Measurements from ENCODE around the gene TP63. TPM values are rescaled to one million over a fixed set of nuclear protein-coding genes. Genes with fewer than 3 reads are reported as not detected.
"Not testable (repeated sequence)": the region's sequence is repeated elsewhere in the genome, so short reads cannot be mapped to it uniquely, and the experiment has no call there.

Gene TP63
- total RNA-seq, 2 donors from 2014 or later, result not detected

DNA sequence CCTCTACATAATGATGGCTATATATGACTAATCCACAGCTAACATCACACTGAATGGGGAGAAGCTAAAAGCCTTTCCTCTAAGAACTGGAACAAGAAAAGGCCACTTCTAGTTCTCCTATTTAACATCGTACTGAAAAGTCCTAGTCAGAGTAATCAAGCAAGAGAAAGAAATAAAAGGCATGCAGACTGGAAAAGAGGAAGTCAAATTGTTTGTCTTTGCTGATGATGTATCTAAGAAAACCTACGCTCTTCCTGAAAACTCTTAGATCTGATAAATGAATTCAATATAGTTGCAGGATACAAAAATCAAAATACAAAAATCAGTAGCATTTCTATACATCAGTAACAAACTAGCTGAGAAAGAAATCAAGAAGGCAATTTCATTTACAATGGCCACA lies 116.9 kb downstream of the TP63 start:
- Histone ChIP-seq H3K9me3 (ENCODE audit: control insufficient read depth, low read length) (peaks cover 22% of the 10 kb centered on the region), H3K27ac (ENCODE audit: low read depth, low read length) (no peak overlapping the region), H3K27me3 (ENCODE audit: control insufficient read depth, insufficient read depth, low read length, poor library complexity, severe bottlenecking) (no peaks in the 10 kb centered on the region), H3K36me3 (ENCODE audit: control insufficient read depth, insufficient read depth, low read length) (no peaks in the 10 kb centered on the region), H3K4me3 (ENCODE audit: low read length) (no peak overlapping the region), H3K4me1 (ENCODE audit: control insufficient read depth, insufficient read depth, low read length) (no peaks in the 10 kb centered on the region), H3K9ac (ENCODE audit: extremely low read depth, low read length, poor library complexity, severe bottlenecking) (no peak overlapping the region)
- no peaks in the 10 kb centered on the region for H3K27me3 Mint-ChIP-seq (ENCODE audit: insufficient read depth)
- WGBS, 2 experiments (ENCODE audit: insufficient coverage in 1 of 2, insufficient read length in 1 of 2), result 100% methylated on average over 1 to 2 of the region's 2 CpGs
- H3K4me1 Mint-ChIP-seq, result no peaks in the 10 kb centered on the region
- TF ChIP-seq, protein P1, sequence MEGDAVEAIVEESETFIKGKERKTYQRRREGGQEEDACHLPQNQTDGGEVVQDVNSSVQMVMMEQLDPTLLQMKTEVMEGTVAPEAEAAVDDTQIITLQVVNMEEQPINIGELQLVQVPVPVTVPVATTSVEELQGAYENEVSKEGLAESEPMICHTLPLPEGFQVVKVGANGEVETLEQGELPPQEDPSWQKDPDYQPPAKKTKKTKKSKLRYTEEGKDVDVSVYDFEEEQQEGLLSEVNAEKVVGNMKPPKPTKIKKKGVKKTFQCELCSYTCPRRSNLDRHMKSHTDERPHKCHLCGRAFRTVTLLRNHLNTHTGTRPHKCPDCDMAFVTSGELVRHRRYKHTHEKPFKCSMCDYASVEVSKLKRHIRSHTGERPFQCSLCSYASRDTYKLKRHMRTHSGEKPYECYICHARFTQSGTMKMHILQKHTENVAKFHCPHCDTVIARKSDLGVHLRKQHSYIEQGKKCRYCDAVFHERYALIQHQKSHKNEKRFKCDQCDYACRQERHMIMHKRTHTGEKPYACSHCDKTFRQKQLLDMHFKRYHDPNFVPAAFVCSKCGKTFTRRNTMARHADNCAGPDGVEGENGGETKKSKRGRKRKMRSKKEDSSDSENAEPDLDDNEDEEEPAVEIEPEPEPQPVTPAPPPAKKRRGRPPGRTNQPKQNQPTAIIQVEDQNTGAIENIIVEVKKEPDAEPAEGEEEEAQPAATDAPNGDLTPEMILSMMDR (conservative IDR thresholded peaks at IDR 0.05), result no peak
- H3K4me3 Mint-ChIP-seq, result no peak overlapping the region
- peaks cover 14% of the 10 kb centered on the region for H3K9me3 Mint-ChIP-seq
- DNase-seq, result no peak
- H3K36me3 Mint-ChIP-seq (ENCODE audit: low read depth), result no peaks in the 10 kb centered on the region
- H3K27ac Mint-ChIP-seq, result no peak overlapping the region

DNA sequence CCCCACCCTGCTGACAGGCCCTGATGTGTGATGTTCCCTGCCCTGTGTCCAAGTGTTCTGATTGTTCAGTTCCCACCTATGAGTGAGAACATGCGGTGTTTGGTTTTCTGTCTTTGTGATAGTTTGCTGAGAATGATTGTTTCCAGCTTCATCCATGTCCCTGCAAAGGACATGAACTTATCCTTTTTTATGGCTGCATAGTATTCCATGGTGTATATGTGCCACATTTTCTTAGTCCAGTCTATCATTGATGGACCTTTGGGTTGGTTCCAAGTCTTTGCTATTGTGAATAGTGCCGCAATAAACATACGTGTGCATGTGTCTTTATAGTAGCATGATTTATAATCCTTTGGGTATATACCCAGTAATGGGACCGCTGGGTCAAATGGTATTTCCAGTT lies 119.8 kb downstream of the TP63 start:
- not testable (repeated sequence) for H3K27me3 ChIP-seq (ENCODE audit: control insufficient read depth, insufficient read depth, low read length, poor library complexity, severe bottlenecking); H3K36me3 Mint-ChIP-seq (ENCODE audit: low read depth); H3K4me3 ChIP-seq (ENCODE audit: low read length); H3K27ac ChIP-seq (ENCODE audit: low read depth, low read length); H3K27me3 Mint-ChIP-seq (ENCODE audit: insufficient read depth); H3K9me3 ChIP-seq (ENCODE audit: control insufficient read depth, low read length); H3K36me3 ChIP-seq (ENCODE audit: control insufficient read depth, insufficient read depth, low read length); H3K4me1 Mint-ChIP-seq; H3K9me3 Mint-ChIP-seq; H3K4me1 ChIP-seq (ENCODE audit: control insufficient read depth, insufficient read depth, low read length); H3K4me3 Mint-ChIP-seq; DNase-seq; H3K27ac Mint-ChIP-seq; H3K9ac ChIP-seq (ENCODE audit: extremely low read depth, low read length, poor library complexity, severe bottlenecking)
- WGBS, 2 experiments (ENCODE audit: insufficient coverage in 1 of 2, insufficient read length in 1 of 2), result 95% methylated on average over 3 of the region's 4 CpGs; no CpG with 5 or more reads in 1 of the 2 experiments

DNA sequence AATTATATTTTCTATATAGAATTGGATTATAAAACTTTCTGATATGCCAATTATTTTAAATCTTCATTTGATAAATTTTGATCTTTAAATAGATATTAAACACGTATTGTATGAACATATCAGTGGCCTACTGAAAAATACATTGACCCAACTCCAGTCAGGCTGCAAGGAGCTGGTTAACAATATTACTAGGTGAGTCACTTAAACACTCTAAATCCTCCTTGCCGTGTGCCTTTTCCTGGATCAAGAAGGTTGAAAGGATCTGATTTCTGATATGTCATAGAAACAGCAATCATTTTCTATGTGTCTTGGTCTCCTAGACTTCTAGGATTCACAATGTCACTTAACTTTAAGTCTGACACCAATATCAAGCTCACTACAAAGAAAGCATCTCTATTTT lies 123.2 kb downstream of the TP63 start:
- no peaks in the 10 kb centered on the region for H3K4me1 ChIP-seq (ENCODE audit: control insufficient read depth, insufficient read depth, low read length)
- no peaks in the 10 kb centered on the region for H3K27me3 ChIP-seq (ENCODE audit: control insufficient read depth, insufficient read depth, low read length, poor library complexity, severe bottlenecking)
- H3K36me3 ChIP-seq (ENCODE audit: control insufficient read depth, insufficient read depth, low read length), result no peaks in the 10 kb centered on the region
- no peak for DNase-seq
- no peak overlapping the region for H3K4me3 ChIP-seq (ENCODE audit: low read length)
- H3K27ac ChIP-seq (ENCODE audit: low read depth, low read length), result no peak overlapping the region
- no peak overlapping the region for H3K4me3 Mint-ChIP-seq
- H3K27ac Mint-ChIP-seq, result no peak overlapping the region
- no peaks in the 10 kb centered on the region for H3K36me3 Mint-ChIP-seq (ENCODE audit: low read depth)
- no peak overlapping the region for H3K9ac ChIP-seq (ENCODE audit: extremely low read depth, low read length, poor library complexity, severe bottlenecking)
- no peaks in the 10 kb centered on the region for H3K27me3 Mint-ChIP-seq (ENCODE audit: insufficient read depth)
- no peaks in the 10 kb centered on the region for H3K9me3 ChIP-seq (ENCODE audit: control insufficient read depth, low read length)
- TF ChIP-seq, protein P1 (conservative IDR thresholded peaks at IDR 0.05), result no peak
- no peaks in the 10 kb centered on the region for H3K4me1 Mint-ChIP-seq
- H3K9me3 Mint-ChIP-seq, result peaks cover 7% of the 10 kb centered on the region
- WGBS, 2 experiments (ENCODE audit: insufficient coverage in 1 of 2, insufficient read length in 1 of 2), result 88 to 100% methylated on average over 1 to 2 of the region's 2 CpGs

DNA sequence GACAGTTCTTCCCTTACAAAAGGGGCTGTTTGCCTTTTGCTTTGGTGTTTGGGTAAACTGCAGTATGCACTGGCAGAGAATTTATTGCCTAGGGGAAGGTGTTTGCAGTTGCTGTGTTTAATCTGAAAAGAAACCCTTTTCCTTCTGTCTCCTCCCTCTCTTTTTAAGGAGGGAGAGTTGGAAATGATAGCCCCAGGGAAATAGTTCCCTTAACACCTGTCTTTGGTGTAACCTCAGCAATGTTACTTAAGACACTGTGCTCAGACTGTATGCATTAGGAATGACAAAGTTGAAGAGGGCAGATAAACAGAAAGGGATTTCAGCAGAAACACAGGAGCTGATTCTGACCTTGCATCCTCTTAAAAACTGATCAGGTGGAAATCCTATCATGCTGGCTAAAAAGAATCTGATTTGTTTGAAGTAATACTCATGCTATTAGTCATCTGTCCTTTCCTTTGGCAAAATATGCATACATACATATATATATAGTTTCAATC lies 125.4 kb downstream of the TP63 start:
- TF ChIP-seq, protein P1 (conservative IDR thresholded peaks at IDR 0.05), result no peak
- no peaks in the 10 kb centered on the region for H3K4me1 Mint-ChIP-seq
- H3K27ac ChIP-seq (ENCODE audit: low read depth, low read length), result no peak overlapping the region

More for the DNA sequence above, 125.4 kb downstream of the TP63 start:
- Mint-ChIP-seq H3K27me3 (ENCODE audit: insufficient read depth) (no peaks in the 10 kb centered on the region), H3K27ac (no peak overlapping the region), H3K9me3 (peaks cover 27% of the 10 kb centered on the region), H3K4me3 (no peak overlapping the region), H3K36me3 (ENCODE audit: low read depth) (no peaks in the 10 kb centered on the region)
- Histone ChIP-seq H3K4me1 (ENCODE audit: control insufficient read depth, insufficient read depth, low read length) (no peaks in the 10 kb centered on the region), H3K27me3 (ENCODE audit: control insufficient read depth, insufficient read depth, low read length, poor library complexity, severe bottlenecking) (no peaks in the 10 kb centered on the region), H3K9me3 (ENCODE audit: control insufficient read depth, low read length) (peaks cover 8% of the 10 kb centered on the region), H3K36me3 (ENCODE audit: control insufficient read depth, insufficient read depth, low read length) (no peaks in the 10 kb centered on the region), H3K9ac (ENCODE audit: extremely low read depth, low read length, poor library complexity, severe bottlenecking) (no peak overlapping the region), H3K4me3 (ENCODE audit: low read length) (no peak overlapping the region)
- DNase-seq, result no peak
